Smooth muscle cell (in vitro differentiated cells): Measurements from ENCODE around the gene DDX49. TPM values are rescaled to one million over a fixed set of nuclear protein-coding genes. Genes with fewer than 3 reads are reported as not detected.

Experiments
- DNase-seq: peaks from one replicate; lab custom pipeline; 2025; ENCODE audit not compliant: unreplicated experiment; lab: John Stamatoyannopoulos, UW
- H2AFZ ChIP-seq: fragments of 200-600 bp; sonication (generic); 2 replicates; pipeline ENCODE4 v1.6.0; 2016; ENCODE audit warnings: antibody characterized with exemption, low read depth, mild to moderate bottlenecking
- H3F3A ChIP-seq: fragments of 200-600 bp; sonication (generic); 2 replicates; pipeline ENCODE4 v1.6.0; 2017; ENCODE audit warnings: antibody characterized with exemption, low read depth
- H3K27ac ChIP-seq: fragments of 200-600 bp; sonication (generic); 2 replicates; pipeline ENCODE4 v1.5.1; 2016; ENCODE audit warnings: low read depth, mild to moderate bottlenecking
- H3K27me3 ChIP-seq: fragments of 200-600 bp; sonication (generic); 2 replicates; pipeline ENCODE4 v1.6.1; 2016; ENCODE audit warnings: low read depth, mild to moderate bottlenecking
- H3K36me3 ChIP-seq: fragments of 200-600 bp; sonication (generic); 2 replicates; pipeline ENCODE4 v1.5.1; 2016; ENCODE audit warnings: low read depth
- H3K4me1 ChIP-seq: fragments of 200-600 bp; sonication (generic); 2 replicates; pipeline ENCODE4 v1.5.1; 2016; ENCODE audit warnings: low read depth
- H3K4me2 ChIP-seq: fragments of 200-600 bp; sonication (generic); 2 replicates; pipeline ENCODE4 v1.6.0; 2016; ENCODE audit warnings: mild to moderate bottlenecking
- H3K4me3 ChIP-seq: fragments of 200-600 bp; sonication (generic); 2 replicates; pipeline ENCODE4 v1.5.1; 2016; ENCODE audit warnings: mild to moderate bottlenecking
- H3K79me2 ChIP-seq: fragments of 200-600 bp; sonication (generic); 2 replicates; pipeline ENCODE4 v1.6.0; 2016; ENCODE audit warnings: low read depth, mild to moderate bottlenecking
- H3K9ac ChIP-seq: fragments of 200-600 bp; sonication (generic); 2 replicates; pipeline ENCODE4 v1.6.0; 2016; ENCODE audit warnings: low read depth
- H3K9me3 ChIP-seq: fragments of 200-600 bp; sonication (generic); replicated peaks from 2 replicates; pipeline ENCODE4 v1.5.1; 2016; ENCODE audit warnings: low read depth
- H4K20me1 ChIP-seq: fragments of 200-600 bp; sonication (generic); 2 replicates; pipeline ENCODE4 v1.6.0; 2016; ENCODE audit warnings: low read depth
- CTCF ChIP-seq: fragments of 200-600 bp; sonication (generic); IDR thresholded peaks from 2 replicates; pipeline ENCODE4 v1.5.1; 2017; ENCODE audit warnings: borderline replicate concordance, mild to moderate bottlenecking, antibody characterized with exemption; ENCODE audit not compliant: insufficient read depth, poor library complexity, severe bottlenecking
- WGBS: methylation state at CpG from one replicate; pipeline ENCODE4 v1.1.7; 2016; ENCODE audit warnings: low lambda C conversion rate; 5-methylcytosine and 5-hydroxymethylcytosine counted together
- polyA plus RNA-seq: library from polyadenylated mRNA; unstranded; fragments of >200 nt; fragmentation: Nextera tagmentation; extraction: Ambion mirVana; gene quantifications from 2 replicates; pipeline ENCODE4 v1.2.1, GENCODE V29; 2016
- total RNA-seq: library from RNA; depleted of rRNA; stranded (reverse); fragments of >200 nt; gene quantifications from 2 replicates; pipeline ENCODE4 v1.2.3, GENCODE V29; 2014

The DDX49 gene
- total RNA-seq (36.1 and 55.3 TPM in 2 replicates), polyA plus RNA-seq (39.6 and 57.9 TPM in 2 replicates)

GRCh38 chr19:18919086-18919899 is at the start of gene DDX49, which contains the start of gene COPE:
TSS of gene DDX49 (plus strand) at chr19:18919715. CDS start at chr19:18919742, 27 bp downstream.
TSS of gene COPE (minus strand) at chr19:18919387. CDS start at chr19:18919348, 39 bp downstream.
- peaks cover 7% of the 10 kb centered on the region for H3K4me1 ChIP-seq
- under 1% methylated on average over 71 of the region's 72 CpGs for WGBS
- H3K27ac ChIP-seq = peak within 1 kb of the TSS; percentile 99
- H3K36me3 ChIP-seq = no peaks in the 10 kb centered on the region
- peak; percentile 85 for DNase-seq
- no peaks in the 10 kb centered on the region for H3K27me3 ChIP-seq
- peak within 1 kb of the TSS; percentile 100 for H3K9ac ChIP-seq
- H3K79me2 ChIP-seq = peaks cover 63% of the 10 kb centered on the region
- H4K20me1 ChIP-seq = peaks cover 27% of the 10 kb centered on the region
- H3F3A ChIP-seq = no peaks in the 10 kb centered on the region
- TF ChIP-seq CTCF = no peak
- H3K4me3 ChIP-seq = peak within 1 kb of the TSS; percentile 100
- peak within 1 kb of the TSS; percentile 92 for H2AFZ ChIP-seq
- peak within 1 kb of the TSS; percentile 100 for H3K4me2 ChIP-seq
- no peaks in the 10 kb centered on the region for H3K9me3 ChIP-seq

- H3K36me3 ChIP-seq = no peaks in the 10 kb centered on the region
- H2AFZ ChIP-seq = no peak overlapping the region
- no peaks in the 10 kb centered on the region for H3K9me3 ChIP-seq
- peaks cover 21% of the 10 kb centered on the region for H4K20me1 ChIP-seq
- H3K4me1 ChIP-seq = no peaks in the 10 kb centered on the region
- no peak overlapping the region for H3K4me3 ChIP-seq
- no peaks in the 10 kb centered on the region for H3K79me2 ChIP-seq
- no peak overlapping the region for H3K9ac ChIP-seq
- H3K27me3 ChIP-seq = no peaks in the 10 kb centered on the region
- H3F3A ChIP-seq = peaks cover 6% of the 10 kb centered on the region
- 89% methylated on average over 31 of the region's 62 CpGs for WGBS
- DNase-seq = no peak
- no peak overlapping the region for H3K4me2 ChIP-seq
- H3K27ac ChIP-seq = no peak overlapping the region
- TF ChIP-seq CTCF = no peak
Observed at GRCh38 chr19:18869781-18870530, 49.6 kb upstream of the DDX49 start.

GRCh38 chr19:18870531-18871172 is 48.9 kb upstream of the DDX49 start:
- WGBS = 93% methylated on average over 7 of the region's 25 CpGs
- no peak for DNase-seq
- Histone ChIP-seq H3K4me3 (no peak overlapping the region), H3K9me3 (no peaks in the 10 kb centered on the region), H3K36me3 (no peaks in the 10 kb centered on the region), H3K79me2 (no peaks in the 10 kb centered on the region), H3K27me3 (no peaks in the 10 kb centered on the region), H3K9ac (no peak overlapping the region), H3K27ac (no peak overlapping the region), H4K20me1 (peaks cover 21% of the 10 kb centered on the region), H2AFZ (no peak overlapping the region), H3K4me1 (no peaks in the 10 kb centered on the region), H3F3A (peaks cover 6% of the 10 kb centered on the region), H3K4me2 (no peak overlapping the region)
- TF ChIP-seq CTCF = no peak
